ENCODE results near the gene LYZL4. TPM values are rescaled to one million over a fixed set of nuclear protein-coding genes. Genes with fewer than 3 reads are reported as not detected.

LYZL4 gene
- total and polyA plus RNA-seq, 9 donors: not detected

DNA sequence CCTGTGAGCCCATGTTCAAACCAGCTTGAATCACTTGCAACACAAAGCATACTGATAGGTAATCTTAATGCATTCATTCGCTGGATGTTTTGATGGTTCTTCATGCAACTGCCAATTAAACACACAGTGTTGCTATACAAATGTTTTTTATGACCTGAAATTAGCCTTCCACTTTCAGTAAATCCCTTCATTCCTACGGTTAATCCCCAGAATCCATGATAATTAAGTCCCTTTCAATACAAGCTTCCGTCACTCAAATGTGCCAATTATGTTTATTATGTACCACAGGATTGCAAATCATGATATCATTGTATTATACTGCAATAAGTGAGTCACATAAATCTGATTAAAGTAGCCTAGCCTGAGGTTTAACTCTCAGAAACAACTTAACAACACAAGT, 14.5 kb upstream of the LYZL4 start:
- Histone ChIP-seq H3K27me3 (no peaks in the 10 kb centered on the region), H3K36me3 (no peaks in the 10 kb centered on the region), H3K27ac (no peak overlapping the region), H3K9me3 (no peaks in the 10 kb centered on the region), H3K4me1 (ENCODE audit: insufficient read depth) (no peaks in the 10 kb centered on the region), H3K4me3 (no peak overlapping the region)
- intact Hi-C loops (cut with DNase I): no loop called here
- no peak for DNase-seq
- TF ChIP-seq EP300 (IDR thresholded peaks at IDR 0.05) (no peak), POLR2A (IDR thresholded peaks at IDR 0.05) (no peak)
- TF ChIP-seq, protein P1, sequence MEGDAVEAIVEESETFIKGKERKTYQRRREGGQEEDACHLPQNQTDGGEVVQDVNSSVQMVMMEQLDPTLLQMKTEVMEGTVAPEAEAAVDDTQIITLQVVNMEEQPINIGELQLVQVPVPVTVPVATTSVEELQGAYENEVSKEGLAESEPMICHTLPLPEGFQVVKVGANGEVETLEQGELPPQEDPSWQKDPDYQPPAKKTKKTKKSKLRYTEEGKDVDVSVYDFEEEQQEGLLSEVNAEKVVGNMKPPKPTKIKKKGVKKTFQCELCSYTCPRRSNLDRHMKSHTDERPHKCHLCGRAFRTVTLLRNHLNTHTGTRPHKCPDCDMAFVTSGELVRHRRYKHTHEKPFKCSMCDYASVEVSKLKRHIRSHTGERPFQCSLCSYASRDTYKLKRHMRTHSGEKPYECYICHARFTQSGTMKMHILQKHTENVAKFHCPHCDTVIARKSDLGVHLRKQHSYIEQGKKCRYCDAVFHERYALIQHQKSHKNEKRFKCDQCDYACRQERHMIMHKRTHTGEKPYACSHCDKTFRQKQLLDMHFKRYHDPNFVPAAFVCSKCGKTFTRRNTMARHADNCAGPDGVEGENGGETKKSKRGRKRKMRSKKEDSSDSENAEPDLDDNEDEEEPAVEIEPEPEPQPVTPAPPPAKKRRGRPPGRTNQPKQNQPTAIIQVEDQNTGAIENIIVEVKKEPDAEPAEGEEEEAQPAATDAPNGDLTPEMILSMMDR (IDR thresholded peaks at IDR 0.05): no peak
- 73 to 78% (median 75%) methylated on average over 3 of the region's 3 CpGs for WGBS, 3 donors

DNA sequence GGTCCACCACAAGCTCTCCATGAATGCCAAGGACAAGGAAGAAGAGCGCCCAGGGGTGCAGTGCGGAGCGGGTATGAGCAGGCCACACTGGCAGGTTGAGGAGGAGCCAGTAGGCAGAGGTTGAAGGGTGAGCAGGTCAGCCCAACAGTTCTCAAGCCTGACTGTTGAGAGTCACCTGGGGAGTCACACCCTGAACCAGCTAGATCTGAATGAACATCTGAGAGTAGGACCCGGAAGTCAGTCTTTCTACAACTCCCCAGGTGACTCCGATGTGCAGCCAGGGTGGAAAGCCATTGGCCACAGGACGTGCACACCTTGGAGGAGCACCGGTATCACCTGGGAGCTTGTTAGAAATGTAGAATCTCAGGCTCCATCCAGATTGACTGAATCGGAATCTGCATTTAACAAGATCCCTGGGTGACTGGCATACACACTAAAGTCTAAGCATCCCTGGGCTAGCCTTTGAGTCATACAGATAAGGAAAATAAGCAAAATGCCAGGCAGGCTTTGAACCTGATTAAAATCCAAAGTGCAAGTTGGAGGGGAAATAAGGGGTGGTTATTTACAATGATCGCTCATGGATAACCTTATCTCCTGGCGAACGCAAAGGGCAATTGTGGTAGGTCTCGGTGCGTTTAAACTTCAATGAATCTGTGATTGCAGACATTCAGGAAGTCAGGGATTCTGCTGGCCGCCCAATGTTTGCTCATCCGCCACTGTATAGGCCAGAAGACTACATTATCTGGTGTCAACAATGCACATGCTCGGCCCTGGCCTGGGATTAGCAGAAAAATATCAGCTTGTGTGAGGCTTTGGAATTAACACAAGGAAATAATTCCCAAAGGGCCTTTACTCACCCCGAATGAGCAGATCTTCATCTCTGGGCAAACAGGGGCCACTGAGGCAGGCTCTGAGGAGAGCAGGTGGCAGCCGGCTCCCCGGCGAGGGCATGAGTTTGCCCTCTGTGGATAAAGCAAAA, 11.7 kb upstream of the LYZL4 start:
- H3K9me3 ChIP-seq: no peaks in the 10 kb centered on the region
- no peaks in the 10 kb centered on the region for H3K36me3 ChIP-seq
- H3K27ac ChIP-seq: no peak overlapping the region
- no peaks in the 10 kb centered on the region for H3K27me3 ChIP-seq
- DNase-seq: no peak
- WGBS, 3 donors: 88 to 90% (median 89%) methylated on average over 20 of the region's 20 CpGs
- no peak overlapping the region for H3K4me3 ChIP-seq
- H3K4me1 ChIP-seq (ENCODE audit: insufficient read depth): no peaks in the 10 kb centered on the region
- TF ChIP-seq POLR2A (IDR thresholded peaks at IDR 0.05) (no peak), EP300 (IDR thresholded peaks at IDR 0.05) (no peak)
- TF ChIP-seq, protein P1 (IDR thresholded peaks at IDR 0.05): no peak
- intact Hi-C loops (cut with DNase I): no loop called here

GRCh38 chr3:42419563-42419962, 9.2 kb upstream of the LYZL4 start:
- Histone ChIP-seq H3K4me3 (no peak overlapping the region), H3K4me1 (ENCODE audit: insufficient read depth) (no peaks in the 10 kb centered on the region), H3K36me3 (no peaks in the 10 kb centered on the region), H3K27me3 (no peaks in the 10 kb centered on the region), H3K27ac (no peak overlapping the region), H3K9me3 (no peaks in the 10 kb centered on the region)
- TF ChIP-seq POLR2A (IDR thresholded peaks at IDR 0.05) (no peak), EP300 (IDR thresholded peaks at IDR 0.05) (no peak)
- TF ChIP-seq, protein P1 (IDR thresholded peaks at IDR 0.05): no peak
- intact Hi-C loops (cut with DNase I): no loop called here
- WGBS, 3 donors: 69 to 79% (median 69%) methylated on average over 1 of the region's 1 CpG
- DNase-seq: no peak

DNA sequence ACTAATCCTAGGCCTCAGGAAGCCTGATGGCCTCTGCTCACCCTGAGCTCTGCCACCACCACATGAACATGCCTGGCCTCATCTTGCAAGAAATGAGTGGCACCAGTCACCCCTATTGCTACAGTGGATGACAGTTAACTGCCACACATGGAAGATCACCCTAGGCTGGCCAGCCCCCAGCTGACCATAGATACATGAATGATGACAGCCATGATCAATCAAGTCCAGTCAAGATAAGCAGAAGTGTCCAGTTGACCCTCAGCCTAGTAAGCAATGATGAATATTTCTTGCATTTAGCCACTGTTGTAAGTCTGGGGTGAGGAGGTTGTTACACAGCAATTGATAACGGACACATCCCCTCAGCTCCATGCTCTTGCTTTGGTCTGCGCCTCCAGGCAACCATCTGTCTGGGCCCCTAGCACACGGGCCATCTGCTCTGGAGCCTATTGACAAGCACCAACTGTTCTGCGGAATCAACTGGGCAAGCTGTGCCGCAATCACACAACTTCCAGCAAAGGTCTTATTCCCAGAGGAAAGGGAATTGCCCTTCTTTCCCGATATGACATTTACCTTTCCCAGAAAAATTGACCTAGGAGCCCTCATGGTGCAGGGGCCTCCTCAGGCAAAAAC, 2.2 kb upstream of the LYZL4 start:
- DNase-seq: no peak
- intact Hi-C loops (cut with DNase I): no loop called here
- H3K36me3 ChIP-seq: no peaks in the 10 kb centered on the region
- no peaks in the 10 kb centered on the region for H3K27me3 ChIP-seq
- 74 to 91% (median 82%) methylated on average over 6 of the region's 6 CpGs for WGBS, 3 donors
- TF ChIP-seq, protein P1 (IDR thresholded peaks at IDR 0.05): no peak
- TF ChIP-seq POLR2A (IDR thresholded peaks at IDR 0.05) (no peak), EP300 (IDR thresholded peaks at IDR 0.05) (no peak)
- H3K4me3 ChIP-seq: no peak overlapping the region
- no peaks in the 10 kb centered on the region for H3K4me1 ChIP-seq (ENCODE audit: insufficient read depth)
- H3K27ac ChIP-seq: no peak overlapping the region
- no peaks in the 10 kb centered on the region for H3K9me3 ChIP-seq

Measured in ovary (tissue), 9 donors.